ENCODE data around the gene FOXO3. TPM values are rescaled to one million over a fixed set of nuclear protein-coding genes. Genes with fewer than 3 reads are reported as not detected.

FOXO3 gene
- total RNA-seq, 1 donor from 2014 or later, result 91.5 TPM

DNA sequence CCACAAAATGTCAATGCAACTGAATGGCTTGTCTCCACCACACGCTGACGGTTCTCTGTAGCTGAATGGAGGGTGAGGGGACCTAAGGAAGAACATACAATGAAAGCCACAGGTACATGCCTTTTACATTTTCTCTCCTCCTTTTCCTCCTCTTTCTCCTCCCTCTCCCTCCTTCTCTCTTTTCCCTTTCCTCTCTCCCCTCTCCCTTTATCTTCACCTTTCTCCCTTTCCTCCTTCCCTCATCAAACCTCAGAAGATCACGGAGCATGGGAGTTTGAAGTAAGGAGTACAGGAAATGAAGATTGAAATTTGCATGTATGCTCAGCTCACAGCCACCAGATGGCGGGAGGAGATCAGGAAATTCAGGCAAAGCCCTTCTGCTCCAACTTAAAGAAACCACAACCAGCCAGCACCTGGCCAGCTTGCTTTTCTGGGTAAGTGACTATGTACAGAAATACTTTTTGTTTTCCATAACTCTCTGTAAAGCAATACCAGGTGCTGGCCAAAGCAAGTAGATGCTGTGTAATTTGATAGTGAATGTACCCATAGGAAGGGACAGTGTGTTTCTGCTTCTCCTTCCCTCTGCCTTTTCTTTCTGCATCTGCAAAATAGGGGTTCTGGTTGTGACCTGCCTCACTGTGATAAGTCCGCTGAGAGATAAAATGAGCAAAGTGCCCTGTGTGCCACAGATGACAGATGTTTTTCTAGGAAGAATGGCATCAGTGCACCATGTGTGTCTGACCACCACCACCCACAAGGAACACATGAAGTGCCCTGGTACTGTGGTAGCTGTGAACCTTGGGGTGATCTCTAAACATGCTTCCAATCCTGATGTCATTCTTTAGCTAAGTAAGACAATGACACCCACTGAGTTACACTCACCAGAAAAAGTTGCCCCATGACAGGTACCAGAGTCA is 18.6 kb upstream of the FOXO3 start:
- Histone ChIP-seq H3K36me3 (no peaks in the 10 kb centered on the region), H3K27me3 (no peaks in the 10 kb centered on the region), H3K27ac (no peak overlapping the region), H3K4me3 (no peak overlapping the region), H3K9me3 (peaks cover 0 to 3% of the 10 kb centered on the region in 2 donors), H3K4me1 (no peaks in the 10 kb centered on the region)
- intact Hi-C loops (cut with DNase I), result loop anchor here (1.0 to 5.0 kb wide), 4 partner anchors 240 to 531 kb away; no protein-coding TSS in a partner anchor
- TF ChIP-seq, protein P1, sequence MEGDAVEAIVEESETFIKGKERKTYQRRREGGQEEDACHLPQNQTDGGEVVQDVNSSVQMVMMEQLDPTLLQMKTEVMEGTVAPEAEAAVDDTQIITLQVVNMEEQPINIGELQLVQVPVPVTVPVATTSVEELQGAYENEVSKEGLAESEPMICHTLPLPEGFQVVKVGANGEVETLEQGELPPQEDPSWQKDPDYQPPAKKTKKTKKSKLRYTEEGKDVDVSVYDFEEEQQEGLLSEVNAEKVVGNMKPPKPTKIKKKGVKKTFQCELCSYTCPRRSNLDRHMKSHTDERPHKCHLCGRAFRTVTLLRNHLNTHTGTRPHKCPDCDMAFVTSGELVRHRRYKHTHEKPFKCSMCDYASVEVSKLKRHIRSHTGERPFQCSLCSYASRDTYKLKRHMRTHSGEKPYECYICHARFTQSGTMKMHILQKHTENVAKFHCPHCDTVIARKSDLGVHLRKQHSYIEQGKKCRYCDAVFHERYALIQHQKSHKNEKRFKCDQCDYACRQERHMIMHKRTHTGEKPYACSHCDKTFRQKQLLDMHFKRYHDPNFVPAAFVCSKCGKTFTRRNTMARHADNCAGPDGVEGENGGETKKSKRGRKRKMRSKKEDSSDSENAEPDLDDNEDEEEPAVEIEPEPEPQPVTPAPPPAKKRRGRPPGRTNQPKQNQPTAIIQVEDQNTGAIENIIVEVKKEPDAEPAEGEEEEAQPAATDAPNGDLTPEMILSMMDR (IDR thresholded peaks at IDR 0.05), result peak; percentile 79 to 83 (median 82)
- DNase-seq (ENCODE audit: low spot score in 2 of 2), result peak in 1 of 2 donors; percentile 75

DNA sequence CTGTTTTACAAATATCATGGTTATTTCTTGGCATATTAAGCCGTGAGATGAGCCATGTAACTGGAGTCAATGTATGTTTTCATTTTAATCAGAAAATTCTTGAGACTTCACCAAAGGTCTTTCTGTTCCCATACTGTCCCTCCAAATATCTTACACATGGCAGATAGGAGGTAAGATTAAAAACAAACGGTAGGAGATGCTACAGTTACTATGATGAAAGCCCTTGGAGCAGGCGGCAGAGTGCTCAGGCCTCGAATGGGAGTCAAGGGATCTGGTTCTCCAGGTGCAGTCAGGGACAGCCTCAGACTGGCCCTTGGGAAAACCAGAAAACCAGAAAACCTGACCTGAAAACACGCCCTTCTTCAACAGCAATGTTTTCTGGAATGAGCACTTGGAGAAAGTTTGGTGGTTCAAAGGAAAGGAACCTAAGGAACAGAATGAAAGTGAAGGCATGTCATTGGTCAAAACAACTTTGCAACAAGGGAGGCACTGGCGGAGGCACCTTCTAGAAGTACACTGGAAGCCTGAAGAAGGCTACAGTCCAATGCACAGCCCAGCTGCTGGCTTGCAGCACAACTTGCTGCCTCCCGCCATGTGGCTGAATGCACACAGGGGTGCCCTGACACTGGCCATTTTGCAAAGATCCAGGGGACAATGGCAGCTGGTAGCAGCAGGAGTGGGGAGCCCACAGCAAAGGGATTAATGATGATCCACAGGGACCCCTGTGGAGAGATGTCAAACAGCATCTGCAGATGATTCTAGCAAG is 17.4 kb upstream of the FOXO3 start:
- intact Hi-C loops (cut with DNase I), result loop anchor here (5.0 kb wide), 1 partner anchor 239 kb away; no protein-coding TSS in a partner anchor
- TF ChIP-seq, protein P1 (IDR thresholded peaks at IDR 0.05), result no peak
- no peak overlapping the region for H3K4me3 ChIP-seq
- no peaks in the 10 kb centered on the region for H3K36me3 ChIP-seq
- no peak overlapping the region for H3K27ac ChIP-seq
- no peaks in the 10 kb centered on the region for H3K4me1 ChIP-seq
- H3K27me3 ChIP-seq, result no peaks in the 10 kb centered on the region
- DNase-seq (ENCODE audit: low spot score in 2 of 2), result no peak
- peaks cover 0 to 3% of the 10 kb centered on the region in 2 donors for H3K9me3 ChIP-seq

DNA sequence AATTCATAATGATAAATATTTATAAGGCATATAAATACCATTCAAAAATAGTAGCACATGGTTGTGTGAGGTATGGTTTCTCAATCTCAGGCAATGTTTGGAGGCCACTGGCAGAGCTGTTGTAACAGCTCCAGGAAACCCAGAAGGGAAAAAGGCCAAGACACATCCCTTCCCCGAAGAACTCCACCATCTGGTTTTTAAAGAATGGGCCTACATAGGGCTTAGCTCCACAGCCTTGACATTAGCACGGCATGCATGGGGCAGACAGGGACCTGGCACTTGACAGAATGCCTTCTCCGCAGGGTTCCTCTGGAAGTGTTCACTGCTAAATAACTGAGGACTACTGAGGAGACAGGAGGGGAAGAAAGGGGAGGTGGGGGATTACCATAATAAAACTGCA is 16.1 kb upstream of the FOXO3 start:
- TF ChIP-seq, protein P1 (IDR thresholded peaks at IDR 0.05), result no peak
- peaks cover 0 to 1% of the 10 kb centered on the region in 2 donors for H3K9me3 ChIP-seq
- H3K36me3 ChIP-seq, result no peaks in the 10 kb centered on the region
- H3K27me3 ChIP-seq, result no peaks in the 10 kb centered on the region
- no peak overlapping the region for H3K4me3 ChIP-seq
- H3K27ac ChIP-seq, result no peak overlapping the region
- DNase-seq (ENCODE audit: low spot score in 2 of 2), result no peak
- H3K4me1 ChIP-seq, result no peaks in the 10 kb centered on the region
- intact Hi-C loops (cut with DNase I), result loop anchor here (5.0 kb wide), 1 partner anchor 238 kb away; no protein-coding TSS in a partner anchor

DNA sequence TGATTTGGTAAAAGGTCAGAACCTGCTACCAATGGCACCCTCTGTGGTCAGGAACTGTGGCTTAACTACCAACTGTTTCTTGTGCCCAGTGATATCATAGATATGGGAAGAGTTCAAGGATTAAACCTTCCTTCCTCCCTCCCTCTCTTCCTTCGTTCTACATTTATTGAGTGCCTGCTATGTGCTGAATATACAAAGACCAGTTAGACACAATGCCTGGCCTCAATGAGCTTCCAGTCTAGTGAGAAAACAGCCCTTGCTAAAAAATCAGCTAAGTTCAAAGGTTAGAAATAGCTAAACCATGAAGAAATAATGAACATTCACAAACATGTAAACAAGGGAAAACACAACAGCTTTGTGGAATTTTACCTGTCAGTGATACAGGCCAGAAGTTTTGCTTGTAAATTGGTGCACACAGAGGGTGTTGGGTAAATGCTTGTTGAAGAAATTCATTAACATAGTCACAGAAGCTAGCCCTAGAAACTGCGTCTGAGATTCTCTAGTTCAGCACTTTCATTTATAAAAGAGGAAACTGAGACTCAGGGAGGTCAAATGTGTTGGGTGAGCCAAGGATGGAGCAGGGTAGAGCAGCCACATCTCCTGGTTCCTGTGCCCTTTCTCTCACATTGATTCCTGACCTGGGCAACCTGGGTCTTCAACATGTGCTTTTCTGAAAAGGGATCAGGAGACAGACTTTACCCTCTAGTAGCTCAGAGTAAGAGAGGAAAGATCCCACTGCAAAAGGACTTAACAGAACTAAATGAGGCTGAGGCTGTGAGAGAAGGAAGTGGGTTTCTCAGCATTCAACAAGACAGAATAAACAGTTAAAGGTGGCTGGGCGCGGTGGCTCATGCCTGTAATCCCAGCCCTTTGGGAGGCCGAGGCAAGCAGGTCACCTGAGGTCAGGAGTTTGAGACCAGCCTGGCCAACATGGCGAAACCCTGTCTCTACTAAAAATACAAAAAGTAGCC is 14.4 kb upstream of the FOXO3 start:
- H3K27me3 ChIP-seq, result no peaks in the 10 kb centered on the region
- H3K27ac ChIP-seq, result no peak overlapping the region
- H3K36me3 ChIP-seq, result no peaks in the 10 kb centered on the region
- no peak for DNase-seq (ENCODE audit: low spot score in 2 of 2)
- no peak overlapping the region for H3K4me3 ChIP-seq
- no peaks in the 10 kb centered on the region for H3K9me3 ChIP-seq
- intact Hi-C loops (cut with DNase I), result no loop called here
- TF ChIP-seq, protein P1 (IDR thresholded peaks at IDR 0.05), result no peak
- no peaks in the 10 kb centered on the region for H3K4me1 ChIP-seq

DNA sequence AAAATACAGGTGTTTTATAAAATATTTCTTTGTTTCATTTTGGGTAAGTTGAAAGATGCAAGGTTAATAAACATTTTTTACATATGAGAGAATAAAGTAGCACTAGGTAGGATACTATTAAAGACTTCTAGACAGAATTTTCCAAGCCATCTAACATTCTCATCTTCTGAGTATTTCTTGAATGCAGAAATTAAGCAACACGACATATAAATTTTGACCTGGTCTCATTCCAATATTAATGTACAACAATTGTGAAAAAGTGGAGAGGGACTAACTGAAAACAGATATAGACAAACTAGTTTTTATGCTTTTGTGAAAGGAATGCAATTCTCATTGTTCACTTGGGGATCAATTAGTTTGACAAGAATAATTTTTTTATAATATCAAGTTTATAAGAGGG is 11.5 kb upstream of the FOXO3 start:
- Histone ChIP-seq H3K27me3 (no peaks in the 10 kb centered on the region), H3K9me3 (no peaks in the 10 kb centered on the region), H3K4me3 (no peak overlapping the region), H3K36me3 (no peaks in the 10 kb centered on the region), H3K27ac (no peak overlapping the region), H3K4me1 (no peaks in the 10 kb centered on the region)
- DNase-seq (ENCODE audit: low spot score in 2 of 2), result no peak
- TF ChIP-seq, protein P1 (IDR thresholded peaks at IDR 0.05), result no peak
- intact Hi-C loops (cut with DNase I), result no loop called here
